Muscle of arm (tissue), 14 donors: ENCODE data around the gene HES2. TPM values are rescaled to one million over a fixed set of nuclear protein-coding genes. Genes with fewer than 3 reads are reported as not detected.
"Not testable (repeated sequence)": the region's sequence is repeated elsewhere in the genome, so short reads cannot be mapped to it uniquely, and the experiment has no call there.

Source experiments
- DNase-seq: peaks from one replicate; pipeline ENCODE4 v3.0.0-alpha.2; 2013
- long read RNA-seq, 11 donors: transcript quantifications; one replicate each; lab custom pipeline, GENCODE V29; 2026
- polyA plus RNA-seq, 12 donors: library from polyadenylated mRNA; unstranded; fragments of 120-200 nt; gene quantifications; one replicate each; pipeline ENCODE4 v1.2.1, GENCODE V29; 2013; ENCODE audit not compliant: insufficient read length in 12 of 12

The HES2 gene
- polyA plus RNA-seq: 1 to 10 TPM in 2 of 12 donors, under 1 TPM in 5, not detected in 5; 0.08 to 5.2 (median 0.17) TPM
- long read RNA-seq, donor 1, full-length matches to known transcripts: 2 of 2 reads
- long read RNA-seq, donor 1, partial matches to known transcripts: 0 of 2 reads
- long read RNA-seq, donor 1, other reads (novel, unspliced or antisense): 0 of 2 reads
- long read RNA-seq, donor 2: 0 reads
- long read RNA-seq, donor 3: 0 reads
- long read RNA-seq, donor 4: 0 reads
- long read RNA-seq, donor 5: 0 reads
- long read RNA-seq, donor 6: 0 reads
- long read RNA-seq, donor 7: 0 reads
- long read RNA-seq, donor 8: 0 reads
- long read RNA-seq, donor 9, full-length matches to known transcripts: 2 of 2 reads
- long read RNA-seq, donor 9, partial matches to known transcripts: 0 of 2 reads
- long read RNA-seq, donor 9, other reads (novel, unspliced or antisense): 0 of 2 reads
- long read RNA-seq, donor 10: 0 reads
- long read RNA-seq, donor 11: 0 reads

GRCh38 chr1:6419804-6420453 is at the start of gene HES2:
HES2 (minus strand) TSS chr1:6419919; CDS start chr1:6419820, 99 bp downstream.
- no peak for DNase-seq

GRCh38 chr1:6468729-6469461 is 49.2 kb upstream of the HES2 start:
- no peak for DNase-seq

GRCh38 chr1:6467744-6468688 is 48.3 kb upstream of the HES2 start:
- no peak for DNase-seq

- DNase-seq: no peak
These were observed 47.5 kb upstream of the HES2 start for GRCh38 chr1:6467224-6467623.

GRCh38 chr1:6466751-6467150 is 47.0 kb upstream of the HES2 start:
- DNase-seq: no peak

- no peak for DNase-seq
These were observed 46.3 kb upstream of the HES2 start, which contains the start of gene TNFRSF25 for GRCh38 chr1:6466023-6466422. TNFRSF25 (minus strand) TSS chr1:6466173; CDS start chr1:6466107, 66 bp downstream.

- DNase-seq: no peak
These were observed 45.8 kb upstream of the HES2 start for GRCh38 chr1:6465461-6466005.

- DNase-seq: no peak
These were observed 45.2 kb upstream of the HES2 start for GRCh38 chr1:6464915-6465314.

- no peak for DNase-seq
These were observed 44.8 kb upstream of the HES2 start for GRCh38 chr1:6464514-6464836.

- no peak for DNase-seq
These were observed 43.3 kb upstream of the HES2 start for GRCh38 chr1:6463120-6463412.

GRCh38 chr1:6462412-6463119 is 42.8 kb upstream of the HES2 start:
- no peak for DNase-seq

GRCh38 chr1:6461538-6462411 is 42.1 kb upstream of the HES2 start:
- no peak for DNase-seq

GRCh38 chr1:6461051-6461530 is 41.4 kb upstream of the HES2 start:
- DNase-seq: no peak

- DNase-seq: no peak
These were observed 40.8 kb upstream of the HES2 start for GRCh38 chr1:6460301-6461050.

- no peak for DNase-seq
These were observed 40.1 kb upstream of the HES2 start for GRCh38 chr1:6459850-6460265.

GRCh38 chr1:6456800-6457466 is 37.2 kb upstream of the HES2 start:
- DNase-seq: no peak

GRCh38 chr1:6455752-6456520 is 36.2 kb upstream of the HES2 start:
- DNase-seq: not testable (repeated sequence)
